GM18511 (cell line): ENCODE data around the gene SHROOM2.

Source experiments
- ATAC-seq: cut with Tn5 transposase; IDR thresholded peaks from one replicate; pipeline ENCODE4 v1.9.1; 2021; ENCODE audit warnings: mild to moderate bottlenecking, moderate library complexity; ENCODE audit not compliant: unreplicated experiment

The SHROOM2 gene

GRCh38 chrX:9860826-9861225, 74.6 kb downstream of the SHROOM2 start:
- ATAC-seq, result no peak

DNA sequence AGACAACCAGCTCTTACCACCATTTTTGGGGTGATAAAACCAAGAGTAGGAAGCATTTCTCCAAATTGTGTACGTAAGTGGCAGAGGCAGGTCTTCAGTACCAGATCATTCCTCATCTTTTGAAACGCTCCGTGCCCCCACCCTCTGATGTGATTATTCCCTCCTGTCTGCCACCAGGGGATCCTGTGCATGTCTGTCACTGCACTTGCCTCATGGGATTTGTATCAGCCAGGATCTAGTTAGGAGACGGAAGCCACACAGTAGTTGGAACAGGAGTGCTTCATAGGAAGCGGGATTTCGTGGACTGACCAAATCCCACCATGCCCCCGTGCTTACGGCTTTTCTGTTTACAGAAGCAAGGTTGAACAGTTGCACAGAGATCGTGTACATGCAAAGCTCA, 75.5 kb downstream of the SHROOM2 start:
- ATAC-seq, result no peak

- ATAC-seq, result no peak
Observed at GRCh38 chrX:9862525-9862924, 76.3 kb downstream of the SHROOM2 start.

- no peak for ATAC-seq
Observed at GRCh38 chrX:9862953-9863352, 76.7 kb downstream of the SHROOM2 start.

DNA sequence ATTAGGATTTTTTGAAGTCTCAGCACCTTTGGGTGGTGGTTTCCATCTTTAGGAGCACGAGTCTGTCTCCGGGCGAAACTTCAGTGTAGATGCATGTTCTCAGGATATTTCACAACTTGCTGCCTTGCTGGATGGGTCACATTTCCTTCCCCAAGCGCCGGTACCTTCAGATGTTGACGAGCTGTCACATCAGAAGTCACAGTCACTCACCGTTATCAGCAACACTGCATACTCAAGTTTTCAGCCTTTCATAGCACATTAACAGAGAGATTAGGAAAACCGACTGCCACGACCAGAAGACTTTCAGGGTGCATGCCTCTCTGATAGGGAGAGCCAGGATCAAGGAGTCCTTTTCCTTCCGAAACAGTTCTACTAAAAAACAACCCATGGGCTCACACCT, 77.8 kb downstream of the SHROOM2 start:
- no peak for ATAC-seq

DNA sequence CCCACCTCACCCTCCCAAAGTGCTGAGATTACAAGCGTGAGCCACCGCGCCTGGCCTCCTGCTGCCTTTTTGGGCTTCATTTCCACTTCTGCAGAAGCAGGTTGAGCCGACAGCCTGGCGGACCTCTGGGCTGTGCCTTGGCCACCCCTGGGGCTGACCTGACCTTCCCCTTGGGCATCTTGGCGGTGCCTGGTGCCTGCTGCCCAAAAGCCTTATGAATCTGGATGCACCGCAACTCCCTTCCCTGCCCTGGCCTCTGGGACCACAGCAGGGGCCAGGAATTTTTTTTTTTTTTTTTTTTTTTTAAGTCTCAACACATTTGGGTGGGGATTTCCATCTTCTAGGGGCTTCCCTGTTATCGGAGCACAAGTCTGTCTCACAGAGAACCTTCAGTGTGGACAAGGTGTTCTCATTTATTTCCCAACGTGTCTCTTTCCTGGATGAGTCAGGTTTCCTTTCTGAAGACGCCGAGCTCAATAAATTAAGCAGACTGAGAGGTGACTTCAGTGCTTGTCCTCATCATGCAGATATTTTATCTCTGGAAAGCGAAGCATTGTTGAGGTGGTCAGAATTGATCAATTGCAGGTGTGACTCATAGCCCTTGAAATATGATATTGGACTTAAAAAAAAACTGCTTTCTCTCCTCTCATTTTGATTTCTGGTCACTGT, 79.7 kb downstream of the SHROOM2 start:
- no peak for ATAC-seq

GRCh38 chrX:9866633-9867032, 80.4 kb downstream of the SHROOM2 start:
- no peak for ATAC-seq

GRCh38 chrX:9867226-9867625, 81.0 kb downstream of the SHROOM2 start:
- ATAC-seq, result no peak

DNA sequence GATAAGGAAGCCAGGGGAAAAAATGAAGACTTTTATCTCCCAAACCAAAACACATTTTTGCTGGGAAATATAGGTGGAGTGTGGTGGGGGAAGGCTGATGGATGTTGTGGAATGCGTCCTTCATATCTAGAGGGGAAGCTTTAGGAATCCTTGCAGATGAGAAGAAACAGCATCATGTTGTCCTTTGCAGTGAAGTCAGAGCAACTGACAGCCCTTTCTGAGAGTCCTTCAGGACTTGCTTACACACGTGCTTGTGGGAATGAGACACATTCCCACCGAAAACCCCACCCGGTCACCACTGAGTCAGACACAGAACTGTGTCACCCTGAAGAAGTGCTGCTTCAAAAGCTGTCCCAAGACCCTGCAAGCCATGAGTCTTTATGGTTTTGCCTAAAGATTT, 81.5 kb downstream of the SHROOM2 start:
- ATAC-seq, result no peak

DNA sequence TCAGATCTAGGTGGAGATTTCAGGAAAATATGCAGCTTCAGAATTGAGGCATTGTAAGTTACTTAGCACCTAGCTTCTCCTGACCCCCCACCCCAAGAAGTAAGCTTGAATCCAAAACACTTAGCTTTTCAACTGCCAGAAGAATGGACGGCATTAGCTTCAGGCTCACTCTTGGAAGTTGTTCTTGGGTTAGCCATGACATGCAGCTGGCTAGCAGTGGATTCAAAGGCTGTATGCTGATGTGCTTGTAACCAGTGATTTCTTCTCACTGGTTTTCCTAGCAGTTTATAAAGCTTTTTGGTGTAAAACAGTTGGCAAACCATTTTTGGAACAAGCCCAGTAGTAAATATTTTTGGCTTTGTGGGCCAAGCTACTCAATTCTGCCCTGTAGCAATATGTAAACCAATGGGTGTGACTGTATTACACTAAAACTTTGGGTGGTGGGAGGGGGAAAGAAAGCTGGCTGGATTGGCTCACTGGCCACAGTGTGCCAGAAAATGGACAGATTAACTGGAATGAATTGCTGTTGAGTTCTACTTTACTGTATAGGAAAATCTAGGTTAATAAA, 85.6 kb downstream of the SHROOM2 start:
- no peak for ATAC-seq

- ATAC-seq, result no peak
Observed at GRCh38 chrX:9873360-9873759, 87.1 kb downstream of the SHROOM2 start.

- ATAC-seq, result peak; percentile 95
Observed at GRCh38 chrX:9873952-9874351, 87.7 kb downstream of the SHROOM2 start.

- no peak for ATAC-seq
Observed at GRCh38 chrX:9874483-9874882, 88.3 kb downstream of the SHROOM2 start.

GRCh38 chrX:9875801-9876200, 89.6 kb downstream of the SHROOM2 start:
- no peak for ATAC-seq

DNA sequence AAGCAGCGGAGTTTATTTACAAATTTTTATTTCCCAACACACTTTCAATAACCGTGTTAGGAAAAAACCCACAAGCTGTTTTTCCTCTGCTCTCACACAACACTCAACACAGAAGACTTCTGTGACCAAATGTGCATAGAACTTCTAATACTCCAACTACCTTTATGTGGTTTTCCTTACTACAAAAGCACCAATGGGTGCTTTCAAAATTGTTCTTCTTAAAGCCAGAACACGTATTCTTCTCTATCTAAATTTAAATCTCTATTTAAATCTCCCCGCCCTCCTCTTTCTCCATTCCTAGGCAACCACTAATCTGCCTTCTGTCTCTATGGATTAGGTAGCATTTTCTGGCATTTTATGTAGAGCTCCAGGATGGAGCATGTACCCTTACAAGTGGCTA, 90.0 kb downstream of the SHROOM2 start:
- ATAC-seq, result no peak

DNA sequence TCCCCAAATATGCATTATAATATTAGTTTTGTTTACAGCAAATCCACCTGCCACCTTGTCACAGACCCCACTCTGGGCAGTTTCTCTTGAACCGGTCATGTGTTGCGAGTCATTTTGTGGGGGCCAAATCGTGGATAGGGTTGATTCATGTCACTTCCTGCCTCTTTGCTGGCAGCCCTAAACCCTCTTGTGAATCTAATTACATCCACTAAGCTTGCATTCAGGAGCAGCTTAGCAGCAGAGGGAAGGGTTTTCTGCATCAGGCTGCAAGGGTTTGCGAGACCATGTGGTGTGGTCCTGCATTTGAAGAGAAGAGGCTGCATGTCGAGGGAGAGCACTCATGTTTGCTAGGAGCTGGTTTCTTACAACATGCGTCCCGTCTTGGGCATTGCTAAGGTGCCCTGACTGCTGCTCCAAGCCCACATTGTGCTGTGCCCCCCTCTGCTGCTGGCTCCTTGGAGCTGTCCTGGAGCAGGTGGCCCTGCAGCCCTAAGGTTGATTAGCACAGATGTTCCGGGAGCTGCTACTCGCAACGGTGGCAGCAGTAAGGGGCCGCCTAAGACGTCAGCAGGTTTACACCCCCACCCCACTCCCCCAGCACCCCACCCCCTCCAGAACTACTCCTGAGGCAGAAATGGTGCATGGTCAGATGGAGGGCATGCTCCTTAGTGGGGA, 92.1 kb downstream of the SHROOM2 start:
- no peak for ATAC-seq

- no peak for ATAC-seq
Observed at GRCh38 chrX:9880237-9880636, 94.0 kb downstream of the SHROOM2 start.

- ATAC-seq, result no peak
Observed at GRCh38 chrX:9880870-9881269, 94.6 kb downstream of the SHROOM2 start.

- no peak for ATAC-seq
Observed at GRCh38 chrX:9882669-9883446, 96.6 kb downstream of the SHROOM2 start.

DNA sequence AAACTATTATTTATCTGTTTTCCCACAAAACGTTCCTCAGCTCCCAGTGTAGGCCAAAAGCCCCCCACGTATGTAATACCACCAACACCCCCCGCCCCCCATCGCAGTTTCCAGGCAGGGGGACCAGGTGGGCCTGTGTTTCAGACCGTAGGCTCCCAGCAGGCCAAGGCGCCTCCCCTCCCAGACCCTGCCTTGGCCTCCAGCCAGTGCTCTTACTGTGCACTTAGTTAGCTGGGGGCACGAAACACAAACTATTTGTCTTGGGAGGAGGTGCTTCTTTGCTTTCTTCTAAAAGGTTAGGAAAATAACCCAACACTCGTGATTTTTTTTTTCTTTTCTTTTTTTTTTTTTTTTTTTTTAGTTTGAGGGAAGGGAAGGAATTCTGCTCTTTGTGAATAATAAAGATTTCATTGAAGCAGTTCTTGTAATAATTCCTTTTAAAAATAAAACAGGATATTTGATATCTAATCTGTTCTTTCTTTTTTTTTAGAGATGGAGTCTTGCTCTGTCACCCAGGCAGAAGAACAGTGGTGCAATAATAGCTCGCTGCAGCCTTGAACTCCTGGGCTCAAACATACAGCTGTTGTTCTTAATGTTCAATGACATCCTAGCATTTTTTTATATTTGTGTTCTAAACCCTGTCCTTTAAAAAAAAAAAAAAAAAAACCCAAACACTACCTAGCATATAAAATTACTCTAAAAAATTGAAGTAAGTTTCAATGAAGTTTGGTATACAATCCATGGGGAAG, 98.0 kb downstream of the SHROOM2 start:
- no peak for ATAC-seq

- ATAC-seq, result peak; percentile 89
Observed at GRCh38 chrX:9885150-9885549, 98.9 kb downstream of the SHROOM2 start.
